ENCODE measurements around the gene CD36.

The CD36 gene

DNA sequence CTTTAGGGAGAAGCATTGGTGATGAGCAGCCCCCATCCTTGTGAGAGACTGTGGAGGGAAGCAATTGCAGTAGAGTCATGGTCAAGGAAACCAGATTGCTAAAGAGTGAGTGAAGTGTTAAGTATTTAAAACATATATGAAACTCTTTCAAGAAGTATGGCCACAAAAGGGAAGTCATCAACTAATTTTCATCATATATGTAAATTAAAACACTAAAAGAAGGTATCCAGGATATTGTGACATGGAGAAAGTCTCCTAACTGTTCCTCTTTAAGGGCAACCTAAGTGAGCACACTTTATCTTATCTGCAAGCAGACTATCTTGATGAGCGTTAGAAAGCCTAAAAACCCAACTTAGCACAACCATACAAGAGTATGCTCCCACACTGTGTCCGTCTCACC is 69.7 kb downstream of the CD36 start:
- DNase-seq: no peak

DNA sequence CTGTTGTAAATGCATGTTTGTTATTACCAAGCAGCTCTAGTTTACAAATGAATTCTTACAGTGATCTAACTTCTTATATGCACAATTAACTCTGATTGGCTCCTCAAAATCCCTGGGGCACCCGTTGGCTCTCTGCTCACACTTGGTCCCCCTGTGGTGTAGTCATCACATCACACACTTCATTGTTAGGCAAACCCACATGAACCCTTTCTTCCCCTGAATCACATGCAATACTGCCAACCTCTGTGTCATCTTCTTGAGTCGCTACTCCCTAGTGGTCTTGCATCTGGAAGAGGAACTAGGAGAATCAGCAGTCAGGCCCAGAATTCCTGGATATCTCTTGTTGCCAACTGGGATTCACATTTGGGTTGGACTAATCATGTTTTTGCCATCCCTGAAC is 73.1 kb downstream of the CD36 start:
- no peak for DNase-seq

DNA sequence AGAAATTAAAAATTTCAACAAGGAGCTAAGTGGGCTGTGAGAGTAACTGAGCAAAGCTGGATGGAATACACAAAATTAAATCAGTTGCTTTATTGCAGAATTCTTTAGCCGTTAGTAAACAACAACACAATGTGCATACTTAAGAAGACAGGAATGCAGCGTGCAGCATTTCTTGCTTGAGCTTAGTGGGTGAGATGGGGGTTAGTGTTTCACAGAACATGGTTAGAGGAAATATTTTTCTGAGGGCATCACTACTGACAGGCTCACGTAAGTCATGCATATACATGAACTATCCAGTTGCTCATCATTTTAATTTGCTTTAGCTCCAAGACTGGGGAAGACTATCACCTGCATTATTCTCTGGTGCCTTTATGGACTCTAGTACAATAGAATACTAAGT is 80.8 kb downstream of the CD36 start:
- DNase-seq: no peak

DNA sequence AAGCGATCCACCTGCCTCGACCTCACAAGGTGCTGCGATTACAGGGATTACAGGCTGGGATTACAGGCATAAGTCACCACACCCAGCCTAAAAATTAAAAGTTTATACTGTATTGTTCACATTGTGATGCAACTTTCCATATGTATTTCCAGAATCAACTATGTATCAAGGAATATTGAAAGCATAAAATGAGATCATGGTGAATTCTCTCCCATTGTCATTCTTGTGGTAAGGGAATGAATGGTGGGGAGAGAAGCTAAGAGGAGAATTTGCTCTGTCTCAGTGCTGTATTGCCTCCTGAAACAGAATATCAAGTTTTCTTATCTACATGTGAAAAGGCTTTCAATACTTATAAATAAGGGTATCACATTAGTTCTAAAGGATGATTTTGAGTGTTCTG is 81.7 kb downstream of the CD36 start:
- DNase-seq: no peak

DNA sequence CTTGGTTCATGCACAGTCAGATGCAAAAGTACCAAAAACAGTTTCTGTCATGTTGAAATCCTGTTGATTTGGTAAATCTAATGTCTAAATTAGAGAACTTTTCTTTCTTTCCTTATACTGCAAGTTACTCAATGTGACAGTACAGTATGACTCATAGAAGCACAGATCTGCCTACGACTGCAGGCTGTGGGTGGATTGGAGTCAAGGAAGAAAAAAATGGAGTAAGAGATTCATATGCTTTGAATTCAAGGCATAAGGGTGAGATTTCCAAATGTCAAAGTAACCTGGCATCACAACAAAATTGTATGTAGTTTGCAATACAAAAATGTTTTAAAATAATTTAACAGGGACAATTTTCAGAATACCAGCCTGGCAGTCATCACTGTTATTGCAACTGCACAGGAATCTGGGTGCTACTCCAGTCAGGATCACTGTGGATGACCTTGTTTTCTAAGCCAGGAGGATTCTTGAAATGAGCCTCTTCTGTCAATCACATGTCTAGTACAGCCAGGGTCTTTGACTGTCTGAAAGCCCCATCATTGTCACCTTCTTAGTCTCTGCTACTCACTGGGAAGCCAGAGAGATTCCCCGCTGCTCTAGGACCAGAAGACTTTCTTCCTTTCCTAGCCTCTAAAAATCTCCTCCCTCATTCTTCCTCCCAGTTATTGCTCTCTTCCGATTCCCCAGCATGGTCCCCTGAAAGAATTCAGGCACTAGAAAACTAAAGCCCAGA is 83.6 kb downstream of the CD36 start:
- no peak for DNase-seq

DNA sequence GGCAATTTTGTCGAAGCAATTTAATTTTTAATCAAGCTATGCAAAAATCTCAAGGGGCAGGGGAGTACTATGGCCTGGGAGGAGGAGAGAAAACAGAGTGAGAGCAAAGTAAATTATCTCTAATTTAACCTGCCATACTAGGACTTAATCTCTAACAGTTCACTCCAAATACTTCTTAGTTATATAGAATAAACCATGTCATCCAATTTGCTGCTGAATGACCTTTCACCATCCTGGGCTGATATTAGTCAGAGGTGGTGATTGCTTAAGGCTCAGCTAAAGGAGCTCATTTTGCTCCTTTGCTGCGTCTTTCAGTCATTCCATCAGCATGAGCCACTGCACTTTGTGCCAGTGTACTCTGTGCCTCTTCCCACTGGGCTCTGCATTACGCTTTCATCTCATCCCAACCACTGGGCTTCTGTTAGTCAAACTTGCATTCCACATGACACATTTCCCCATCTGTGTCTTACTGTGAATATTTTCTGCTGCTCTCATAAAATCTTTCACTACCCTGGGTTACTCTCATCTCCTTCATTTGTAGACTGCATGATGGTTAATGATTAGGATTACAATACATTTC is 84.3 kb downstream of the CD36 start:
- no peak for DNase-seq

DNA sequence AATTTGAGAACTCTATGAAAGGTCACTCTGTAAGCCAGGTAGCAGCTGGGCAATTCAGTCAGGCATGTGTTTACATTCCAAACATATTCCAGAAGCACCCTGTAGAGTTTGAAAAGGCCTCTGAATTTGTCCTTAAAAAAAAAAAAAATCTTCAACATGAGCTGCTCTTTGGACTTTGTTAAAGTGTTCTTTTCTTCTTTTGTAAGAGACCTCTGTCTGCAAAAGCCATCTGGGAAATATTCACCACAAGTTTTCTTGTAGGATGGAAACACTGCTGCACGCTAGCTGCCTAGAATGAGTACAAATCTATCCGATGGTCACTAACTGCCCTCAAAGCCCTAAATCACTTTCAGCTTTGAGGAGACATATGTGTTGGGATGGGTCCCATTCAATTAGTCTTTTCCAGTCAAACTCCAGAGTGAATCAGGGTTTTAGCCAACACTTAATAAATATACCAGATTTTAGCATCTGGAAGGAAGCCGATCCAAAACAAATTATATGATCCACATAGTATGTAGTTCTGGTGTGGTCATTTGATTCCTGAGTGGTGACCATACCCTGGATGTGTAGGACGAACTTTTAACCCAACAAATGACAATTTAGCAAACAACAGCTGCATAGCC is 85.9 kb downstream of the CD36 start:
- DNase-seq: no peak

DNA sequence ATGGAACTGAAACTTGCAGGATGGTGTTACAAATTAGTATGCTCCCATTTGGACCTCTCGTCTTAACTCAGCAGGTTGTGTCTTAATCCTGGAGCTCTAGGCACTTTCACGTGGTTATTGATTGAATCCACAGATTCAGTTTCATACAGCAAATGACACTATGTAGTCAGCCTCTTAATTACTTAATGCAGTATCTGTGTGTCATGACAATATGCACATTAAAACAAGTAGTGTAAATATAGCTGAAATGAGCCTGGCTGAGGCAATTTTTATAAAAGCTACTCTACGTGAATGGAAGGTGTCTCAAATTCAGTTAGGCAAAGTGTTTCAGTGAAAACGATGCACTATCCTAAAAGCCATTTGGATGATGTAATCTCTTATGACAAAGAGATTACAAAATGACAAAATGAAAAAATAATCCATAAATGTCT is 86.8 kb downstream of the CD36 start:
- DNase-seq: no peak

Measured in activated CD4-positive, alpha-beta T cell treated with anti-CD3 and anti-CD28 coated beads, Interleukin-10, Interleukin-2, amounts not matched to agents 100 ng/mL and 50 ng/mL, durations not matched to agents 16 hours and 8 hours (primary cell).